HG03520 (cell line): ENCODE results near the gene XKR7.
"Not testable (repeated sequence)": the region's sequence is repeated elsewhere in the genome, so short reads cannot be mapped to it uniquely, and the experiment has no call there.

Experiments
- ATAC-seq: cut with Tn5 transposase; IDR thresholded peaks from one replicate; pipeline ENCODE4 v1.9.1; 2021; ENCODE audit warnings: mild to moderate bottlenecking, moderate library complexity; ENCODE audit not compliant: unreplicated experiment

Gene XKR7

GRCh38 chr20:32010666-32011065 lies 42.7 kb downstream of the XKR7 start:
- no peak for ATAC-seq

- ATAC-seq = no peak
Observed at GRCh38 chr20:32012159-32012688, 44.3 kb downstream of the XKR7 start.

- ATAC-seq = no peak
Observed at GRCh38 chr20:32013326-32013725, 45.4 kb downstream of the XKR7 start.

- no peak for ATAC-seq
Observed at GRCh38 chr20:32017711-32018251, 49.8 kb downstream of the XKR7 start.

GRCh38 chr20:32018269-32019155 lies 50.6 kb downstream of the XKR7 start:
- ATAC-seq = no peak

- ATAC-seq = no peak
Observed at GRCh38 chr20:32019156-32019510, 51.2 kb downstream of the XKR7 start.

- ATAC-seq = no peak
Observed at GRCh38 chr20:32019563-32020463, 51.9 kb downstream of the XKR7 start.

GRCh38 chr20:32021091-32021490 lies 53.1 kb downstream of the XKR7 start:
- no peak for ATAC-seq

- ATAC-seq = no peak
Observed at GRCh38 chr20:32024683-32025295, 56.8 kb downstream of the XKR7 start.

GRCh38 chr20:32027643-32028042 lies 59.7 kb downstream of the XKR7 start:
- no peak for ATAC-seq

GRCh38 chr20:32028647-32029372 lies 60.9 kb downstream of the XKR7 start:
- ATAC-seq = no peak

- ATAC-seq = no peak
Observed at GRCh38 chr20:32029561-32029960, 61.6 kb downstream of the XKR7 start.

GRCh38 chr20:32031007-32031958 lies 63.3 kb downstream of the XKR7 start:
- ATAC-seq = no peak

GRCh38 chr20:32033316-32033715 lies 65.4 kb downstream of the XKR7 start:
- no peak for ATAC-seq

- not testable (repeated sequence) for ATAC-seq
Observed at GRCh38 chr20:32033721-32034120, 65.8 kb downstream of the XKR7 start.

GRCh38 chr20:32034581-32035425 lies 66.9 kb downstream of the XKR7 start:
- ATAC-seq = no peak

- ATAC-seq = no peak
Observed at GRCh38 chr20:32035426-32035779, 67.5 kb downstream of the XKR7 start.

GRCh38 chr20:32036252-32036651 lies 68.3 kb downstream of the XKR7 start:
- no peak for ATAC-seq
